Activated naive CD4-positive, alpha-beta T cell (primary cell): ENCODE results near the gene SUCLG2.

ENCODE experiments used
- DNase-seq, 4 experiments: peaks; one replicate each; lab custom pipeline; 2025; lab: John Stamatoyannopoulos, UW

SUCLG2 gene

DNA sequence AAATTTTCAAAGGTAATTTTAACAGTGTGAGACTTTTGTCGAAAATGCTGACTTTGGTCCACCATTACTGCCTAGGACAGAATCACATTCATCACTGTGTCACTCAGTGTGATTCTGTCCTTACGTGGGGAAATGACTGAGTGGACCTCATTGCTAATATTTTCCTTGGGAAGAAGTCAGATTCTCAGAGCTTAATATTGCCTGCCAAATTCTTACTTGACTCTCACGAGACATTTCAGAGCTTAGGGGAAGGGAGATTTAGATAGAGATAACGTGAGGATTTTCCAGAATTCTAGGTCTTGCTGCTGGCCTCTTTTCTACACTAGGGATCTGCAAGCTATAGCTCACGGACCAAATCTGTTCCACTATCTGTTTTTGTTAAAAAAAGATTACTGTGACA lies 270.4 kb downstream of the SUCLG2 start:
- DNase-seq, result no peak

DNA sequence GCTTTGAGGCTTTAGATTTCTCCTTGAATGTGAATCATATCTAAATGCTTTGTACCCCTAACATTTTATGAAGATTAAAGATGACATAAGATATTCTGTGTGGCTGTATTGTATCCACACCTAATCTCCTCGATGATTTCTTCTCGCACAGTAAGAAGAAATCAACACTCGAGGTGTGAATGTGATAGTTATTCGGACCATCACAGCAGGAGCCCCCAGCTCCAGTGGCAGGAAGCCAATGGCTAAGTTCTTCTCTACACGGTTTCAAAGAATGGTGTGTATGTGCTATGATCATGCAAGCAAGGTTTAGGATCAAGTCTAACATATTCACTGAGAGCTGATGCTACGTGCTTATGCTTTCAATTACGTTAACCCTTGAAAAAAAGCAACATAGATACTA lies 271.0 kb downstream of the SUCLG2 start:
- DNase-seq, result no peak

DNA sequence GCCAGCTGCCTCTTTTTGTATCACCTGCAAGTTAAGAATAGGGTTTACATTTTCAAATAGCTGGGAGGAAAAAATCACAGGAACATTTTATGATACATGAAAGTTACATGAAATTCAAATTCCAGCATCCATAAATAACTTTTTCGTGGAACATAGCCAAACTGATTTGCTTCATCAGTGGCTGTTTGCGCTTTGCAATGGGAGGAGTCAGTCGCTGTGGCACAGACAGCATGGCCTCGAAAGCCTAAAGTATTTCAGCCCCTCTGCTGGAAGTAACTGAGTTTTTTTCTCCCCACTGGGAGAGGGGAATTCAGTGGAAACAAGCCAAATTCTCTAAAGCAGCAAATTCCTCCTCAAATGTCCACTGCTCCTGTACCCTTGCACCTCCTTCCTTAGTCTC lies 271.9 kb downstream of the SUCLG2 start:
- no peak for DNase-seq

DNA sequence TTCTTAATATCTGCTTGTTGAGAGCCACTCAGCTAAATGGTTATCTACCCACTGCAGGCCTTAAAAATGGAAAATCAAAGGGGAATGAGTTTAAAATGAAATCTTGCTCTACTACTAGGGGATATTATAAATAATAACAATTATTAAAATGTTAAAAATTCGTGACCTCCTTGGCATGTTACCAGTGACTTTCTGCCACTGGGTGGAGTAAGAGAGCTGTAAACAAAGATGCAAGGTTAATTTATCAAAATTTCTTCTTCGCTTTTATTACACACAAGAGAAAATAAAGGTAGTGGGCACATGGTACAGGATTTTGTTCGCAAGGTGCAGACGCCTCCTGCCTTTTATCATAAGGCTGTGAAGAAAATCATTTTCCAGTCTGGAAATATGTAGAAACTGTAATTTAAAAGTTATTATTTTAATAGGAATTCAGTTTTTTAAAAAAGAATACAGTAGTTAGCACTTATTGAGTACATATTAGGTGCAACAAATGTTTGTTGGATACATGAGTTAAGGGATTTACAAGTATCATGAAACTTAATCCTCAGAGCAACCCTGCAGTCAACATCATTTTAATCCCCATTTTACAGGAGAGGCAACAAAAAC lies 272.6 kb downstream of the SUCLG2 start:
- no peak for DNase-seq

DNA sequence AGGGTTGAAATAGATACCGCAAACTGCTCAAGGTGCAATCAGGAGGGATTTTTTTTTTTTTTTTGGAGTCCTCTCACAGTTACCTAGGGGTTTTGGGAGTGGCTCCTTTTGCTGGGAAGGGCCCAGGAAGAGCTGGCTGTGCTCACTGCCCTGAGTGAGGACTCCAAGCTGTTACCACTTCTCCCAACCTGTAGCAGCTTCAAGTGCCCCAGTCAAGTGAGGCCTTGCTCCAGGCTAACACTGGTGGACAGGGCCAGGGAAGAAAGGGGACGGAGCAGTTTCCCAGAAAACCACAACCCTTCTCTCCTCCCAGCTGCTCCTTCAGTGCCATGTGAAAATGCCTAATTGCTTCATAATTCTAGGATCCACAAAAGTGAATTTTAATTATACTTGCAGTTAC lies 274.3 kb downstream of the SUCLG2 start:
- no peak for DNase-seq

DNA sequence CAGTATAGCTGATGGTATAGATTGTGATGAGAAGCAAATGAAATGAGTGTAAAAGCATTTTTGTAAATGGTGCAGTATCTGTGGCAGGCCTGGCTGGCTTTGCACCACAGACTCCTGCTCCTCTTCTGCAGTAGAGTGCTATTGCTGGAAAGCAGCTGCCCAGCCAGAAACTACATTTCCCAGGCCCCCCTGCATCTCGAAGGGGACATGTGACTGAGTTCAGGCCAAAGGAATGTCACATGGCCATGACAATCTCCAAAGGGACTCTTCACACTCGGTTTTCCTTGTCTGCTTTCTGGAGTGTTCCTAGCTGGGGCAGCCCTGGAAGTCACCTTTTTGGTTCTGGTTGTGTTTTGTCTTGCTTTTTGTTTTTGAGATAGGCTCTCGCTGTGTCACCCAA lies 277.1 kb downstream of the SUCLG2 start:
- no peak for DNase-seq

DNA sequence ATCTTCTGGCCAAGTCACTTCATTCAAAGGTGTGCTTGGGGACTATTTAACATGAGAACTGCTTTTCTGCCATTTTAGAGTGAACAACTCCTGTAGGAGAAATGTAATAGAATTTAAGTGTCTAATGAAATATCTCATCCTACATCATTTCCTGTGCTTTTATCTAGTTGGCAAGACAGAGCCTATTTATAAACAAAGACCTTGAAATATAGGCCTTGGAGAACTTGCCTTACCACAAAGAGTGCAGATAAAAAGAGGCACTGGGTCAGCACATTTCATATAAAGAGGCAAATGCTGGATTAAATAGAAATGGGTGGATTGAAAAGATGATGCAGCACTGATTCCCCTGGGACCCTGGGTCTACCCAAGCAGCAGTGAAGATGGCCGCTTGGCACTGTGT lies 278.0 kb downstream of the SUCLG2 start:
- DNase-seq, result no peak

DNA sequence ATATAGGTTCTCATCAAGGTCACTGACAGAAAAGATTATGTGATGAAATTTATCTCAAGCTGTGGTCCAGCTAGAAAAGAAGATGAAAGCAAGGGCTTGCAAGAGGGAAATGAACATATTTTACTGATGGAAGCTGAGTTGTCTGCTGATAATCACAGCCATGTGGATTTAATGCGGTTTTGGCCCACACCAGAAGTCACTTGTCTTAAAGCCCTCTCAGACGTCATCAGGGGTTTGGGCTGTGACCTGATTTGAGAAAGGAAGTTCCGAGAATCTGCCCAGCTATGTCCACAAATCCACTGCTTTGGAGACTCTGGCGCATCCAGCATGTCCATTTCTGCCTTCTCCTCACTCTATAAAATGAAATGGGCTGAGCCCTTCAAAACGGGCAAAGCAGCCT lies 278.4 kb downstream of the SUCLG2 start:
- no peak for DNase-seq

DNA sequence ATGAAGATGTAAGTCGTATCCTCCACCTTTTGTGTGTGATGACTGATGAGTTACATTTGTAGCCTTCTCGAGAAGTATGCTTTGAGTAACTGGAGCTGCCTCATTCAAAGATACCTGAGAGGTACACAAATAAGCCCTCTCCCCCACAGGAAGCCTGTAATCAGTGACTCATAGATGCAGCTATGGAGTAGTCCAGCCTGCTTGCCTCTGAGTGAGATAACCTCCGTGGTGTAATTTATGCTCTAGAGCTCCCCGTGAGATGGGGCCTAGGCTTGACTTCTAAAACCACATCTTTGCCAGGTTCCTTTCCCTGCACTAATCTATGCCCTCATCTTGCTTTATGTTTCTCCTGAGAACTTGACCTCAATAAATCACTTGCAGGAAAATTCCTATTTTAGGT lies 291.7 kb downstream of the SUCLG2 start:
- no peak for DNase-seq

DNA sequence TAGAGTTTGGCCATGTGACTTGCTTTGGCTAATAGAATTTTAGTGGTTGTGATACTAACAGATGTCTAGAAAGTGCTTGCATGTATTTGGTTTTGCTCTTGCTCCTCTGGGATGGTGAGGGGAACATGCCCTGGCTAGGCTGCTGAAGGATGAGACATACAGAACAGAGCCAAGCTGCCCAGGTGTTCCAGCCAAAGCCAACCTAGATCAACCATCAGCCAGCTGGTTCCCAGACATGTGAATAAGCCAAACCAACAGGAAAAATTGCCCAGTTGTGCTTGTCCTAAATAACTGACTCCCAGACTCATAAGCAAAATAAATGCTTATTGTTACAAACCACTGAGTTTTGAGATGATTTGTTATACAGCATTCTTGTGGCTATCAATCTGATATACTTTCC lies 292.6 kb downstream of the SUCLG2 start:
- DNase-seq, result no peak

DNA sequence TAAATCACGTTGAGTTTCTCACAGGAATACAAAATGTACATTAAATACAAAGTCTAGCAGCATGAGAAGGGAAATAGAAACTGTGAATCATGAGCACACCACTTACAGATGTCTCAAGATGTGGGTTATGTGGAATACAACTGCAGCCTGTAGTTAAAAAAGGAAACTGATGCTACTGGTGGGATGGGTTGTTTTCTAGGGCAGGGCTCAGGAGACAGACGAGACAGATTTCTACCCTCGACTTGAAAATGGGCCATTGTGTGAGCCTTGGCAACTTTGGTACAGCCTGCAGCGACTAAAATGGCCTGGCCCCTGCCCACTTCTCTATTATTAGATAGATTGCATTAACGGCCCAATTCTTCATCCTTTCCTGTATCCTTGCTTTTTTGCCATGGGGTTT lies 293.1 kb downstream of the SUCLG2 start:
- DNase-seq, result no peak

DNA sequence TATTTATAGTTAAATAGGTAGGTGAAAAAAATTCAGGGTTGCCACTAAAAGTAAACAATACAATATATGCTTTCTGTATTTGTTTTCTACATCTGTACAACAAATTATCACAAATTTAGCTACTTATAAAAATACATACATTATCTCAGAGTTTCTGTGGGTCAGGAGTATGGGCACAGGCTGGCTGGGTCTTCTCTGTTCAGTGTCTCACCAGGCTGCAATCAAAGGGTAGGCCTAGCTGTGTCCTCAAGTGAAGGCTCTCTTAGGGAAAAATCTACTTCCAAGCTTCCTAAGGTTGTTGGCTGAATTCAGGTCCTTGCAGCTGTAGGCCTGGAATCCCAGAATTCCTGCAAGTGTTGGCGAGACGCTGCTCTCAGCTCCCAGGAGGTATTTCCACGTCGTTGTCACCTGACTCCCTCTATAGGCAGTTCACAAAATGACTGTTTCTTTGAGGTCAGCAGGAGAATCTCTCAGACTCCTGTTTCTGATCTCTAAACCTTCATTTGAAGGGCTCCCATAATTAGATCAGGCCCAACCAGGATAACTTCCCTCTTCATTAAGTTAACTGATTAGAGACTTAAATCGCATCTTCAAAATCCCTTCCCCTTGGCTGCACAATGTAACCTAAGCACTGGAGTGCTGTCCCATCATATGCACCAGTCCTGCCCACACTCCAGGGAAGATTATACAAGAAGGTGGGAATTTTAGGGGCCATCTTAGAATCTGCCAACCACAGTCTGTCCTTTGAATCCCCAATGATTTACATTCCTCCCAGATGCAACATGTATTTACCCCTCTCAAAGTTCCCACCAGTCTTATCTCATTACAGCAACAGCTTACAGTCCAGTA lies 296.6 kb downstream of the SUCLG2 start:
- no peak for DNase-seq

DNA sequence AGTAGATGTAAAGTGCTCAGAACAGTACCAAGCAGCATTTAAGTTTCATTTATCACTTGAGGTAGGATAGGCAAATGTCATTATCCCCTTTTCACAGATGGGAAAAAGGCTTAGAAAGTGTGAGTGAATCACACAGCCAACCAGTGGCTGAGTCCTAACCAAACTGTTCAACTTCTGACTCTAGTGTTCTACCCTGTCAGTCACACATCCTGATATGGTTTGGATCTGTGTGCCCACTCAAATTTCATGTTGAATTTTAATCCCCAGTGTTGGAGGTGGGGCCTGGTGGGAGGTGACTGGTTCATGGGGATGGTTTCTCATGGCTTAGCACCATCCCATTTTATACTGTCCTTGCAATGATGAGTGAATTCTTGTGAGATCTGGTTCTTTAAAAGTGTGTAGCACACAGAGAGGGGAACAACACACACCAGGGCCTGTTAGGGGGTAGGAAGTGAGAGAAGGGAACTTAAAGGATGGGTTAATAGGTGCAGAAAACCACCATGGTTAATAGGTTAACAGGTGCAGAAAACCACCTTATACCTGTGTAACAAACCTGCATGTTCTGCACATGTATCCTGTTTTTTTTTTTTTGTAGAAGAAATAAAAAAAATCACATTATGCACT lies 304.7 kb downstream of the SUCLG2 start:
- DNase-seq, result no peak

DNA sequence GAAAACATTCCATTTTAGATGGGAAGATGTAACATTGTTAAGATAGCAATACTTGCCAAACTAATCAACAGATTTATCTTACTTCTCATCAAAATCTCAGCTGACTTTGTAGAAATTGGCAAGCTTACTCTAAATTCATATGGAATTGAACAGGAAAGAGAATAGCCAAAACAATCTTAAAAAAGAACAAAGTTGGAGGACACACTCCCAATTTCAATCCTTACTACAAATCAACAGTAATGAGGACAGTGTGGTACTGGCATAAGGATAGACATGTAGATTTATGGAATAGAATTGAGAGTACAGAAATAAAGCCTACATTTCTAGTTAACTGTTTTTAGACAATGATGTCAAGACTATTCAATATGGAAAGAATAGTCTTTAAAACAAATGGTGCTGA lies 308.3 kb downstream of the SUCLG2 start:
- no peak for DNase-seq

DNA sequence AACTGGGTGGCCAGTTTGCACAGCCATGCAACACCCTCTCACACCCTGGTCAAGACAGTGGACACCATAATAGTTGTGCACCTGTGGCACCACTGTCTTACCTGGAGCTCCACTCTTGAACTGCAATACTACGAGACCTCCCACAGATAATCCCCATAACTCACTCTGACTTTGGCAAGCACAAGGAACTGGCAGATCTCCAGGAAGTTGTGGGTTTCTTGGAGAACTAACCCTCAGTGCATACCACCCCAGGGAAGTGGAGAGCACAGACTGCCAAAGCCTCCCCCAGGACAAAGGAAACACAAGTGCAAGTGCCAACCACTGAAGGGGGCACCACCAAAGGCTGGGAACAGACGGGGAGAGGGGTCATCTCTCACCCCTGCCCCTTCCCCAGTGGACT lies 318.6 kb downstream of the SUCLG2 start:
- no peak for DNase-seq

DNA sequence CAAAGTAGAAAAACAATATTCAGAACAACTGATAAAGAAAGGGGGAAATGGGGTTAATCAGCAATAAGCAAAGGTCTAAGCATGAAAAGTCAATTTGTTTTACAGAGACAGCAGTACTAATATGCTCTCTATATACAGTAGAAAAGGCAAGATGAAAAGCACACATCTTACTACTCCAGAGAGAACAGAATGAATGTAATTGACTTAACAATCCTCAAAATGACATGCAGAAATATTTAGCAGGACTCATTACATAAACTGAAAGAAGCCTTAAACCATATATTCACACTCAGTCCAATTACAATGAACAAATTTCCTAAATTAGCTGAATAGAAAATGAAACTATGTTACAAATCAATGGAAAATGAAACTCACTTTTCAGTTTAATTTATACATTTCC lies 319.8 kb downstream of the SUCLG2 start:
- DNase-seq, result no peak

DNA sequence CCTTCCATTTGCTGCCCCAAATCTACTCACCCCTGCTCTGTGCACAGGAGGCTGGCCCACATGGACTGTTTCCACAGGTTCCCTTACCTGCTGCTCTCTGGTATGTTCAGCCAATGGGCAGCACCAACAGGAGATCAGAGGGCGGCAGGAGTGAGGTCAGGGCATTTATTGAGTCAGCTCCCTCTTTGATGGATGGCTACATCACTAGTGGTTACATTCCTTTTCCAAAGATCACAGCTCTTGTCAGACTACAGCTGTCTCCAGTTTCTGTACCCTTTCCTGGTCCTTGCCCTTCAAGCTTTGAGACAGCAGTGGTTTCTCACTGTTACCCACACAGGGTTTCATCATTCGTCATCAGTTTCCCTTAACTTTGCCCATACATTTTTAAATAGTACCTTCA lies 325.1 kb downstream of the SUCLG2 start:
- DNase-seq, result no peak

DNA sequence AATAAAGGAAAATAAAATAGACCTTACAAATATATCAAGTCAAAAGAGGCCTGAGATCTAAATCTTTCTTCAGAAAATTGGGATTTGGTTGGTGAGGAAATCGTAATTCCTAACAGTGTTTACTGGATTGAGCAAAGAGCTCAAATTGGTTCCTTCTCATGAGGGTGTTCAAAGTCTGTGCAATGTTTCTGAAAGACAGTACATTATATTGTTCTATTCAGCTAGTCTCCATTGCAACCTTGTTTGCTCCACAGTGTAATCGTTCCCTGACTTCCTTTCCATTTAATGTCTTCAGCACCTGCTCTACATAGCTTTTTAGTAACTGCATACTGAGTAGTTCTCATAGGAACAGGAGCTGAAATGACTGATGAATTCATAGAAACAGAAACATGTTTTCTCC lies 326.8 kb downstream of the SUCLG2 start:
- DNase-seq, result no peak

DNA sequence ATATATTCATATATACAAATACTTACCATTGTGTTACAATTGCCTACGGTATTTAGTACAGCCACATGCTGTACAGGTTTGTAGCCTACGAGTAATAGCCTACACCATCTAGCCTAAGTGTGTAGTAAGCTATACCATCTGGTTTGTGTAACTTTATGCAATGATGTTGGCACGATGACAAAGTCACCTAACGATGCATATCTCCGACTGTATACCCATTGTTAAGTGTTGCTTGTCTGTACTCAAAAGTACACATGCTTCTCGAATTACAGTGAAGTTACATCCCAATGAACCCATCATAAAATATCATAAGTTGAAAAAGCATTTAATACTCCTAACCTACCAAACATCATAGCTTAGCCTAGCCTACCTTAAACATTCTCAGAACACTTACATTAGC lies 329.2 kb downstream of the SUCLG2 start:
- DNase-seq, result no peak
